Activated CD4-positive, alpha-beta T cell treated with anti-CD3 and anti-CD28 coated beads, Interleukin-2, amount 10 ng/mL, durations not matched to agents 7 days and 5 days (primary cell): ENCODE measurements around the gene SRGAP1. TPM values are rescaled to one million over a fixed set of nuclear protein-coding genes. Genes with fewer than 3 reads are reported as not detected.
"Not testable (repeated sequence)": the region's sequence is repeated elsewhere in the genome, so short reads cannot be mapped to it uniquely, and the experiment has no call there.

Source experiments
- CTCF ChIA-PET: fragments of 350-600 bp; sonication (Branson Sonifier 250); formaldehyde crosslinking; loops from one replicate; lab custom pipeline; 2021; ENCODE audit warnings: antibody characterized with exemption; lab: Charles Lee
- POLR2A ChIA-PET: fragments of 350-600 bp; sonication (Branson Sonifier 250); formaldehyde crosslinking; loops from one replicate; lab custom pipeline; 2021; ENCODE audit warnings: antibody characterized with exemption; lab: Charles Lee
- DNase-seq: peaks from one replicate; pipeline ENCODE4 v3.0.0-alpha.2; 2020
- H3K27ac Mint-ChIP-seq: one replicate; pipeline ENCODE4 v1.8.0; 2021; ENCODE audit warnings: mild to moderate bottlenecking, moderate library complexity, mixed read lengths
- H3K27me3 Mint-ChIP-seq: one replicate; pipeline ENCODE4 v1.8.0; 2021; ENCODE audit warnings: mixed read lengths
- H3K36me3 Mint-ChIP-seq: one replicate; pipeline ENCODE4 v1.8.0; 2021; ENCODE audit warnings: low read depth, mixed read lengths
- H3K4me1 Mint-ChIP-seq: one replicate; pipeline ENCODE4 v1.8.0; 2021; ENCODE audit warnings: mixed read lengths
- H3K4me3 Mint-ChIP-seq: one replicate; pipeline ENCODE4 v1.8.0; 2021; ENCODE audit warnings: mild to moderate bottlenecking, moderate library complexity, mixed read lengths
- H3K9me3 Mint-ChIP-seq: one replicate; pipeline ENCODE4 v1.8.0; 2021; ENCODE audit warnings: mixed read lengths
- total RNA-seq, 2 experiments: library from RNA; stranded (reverse); gene quantifications; one replicate each; pipeline ENCODE4 v1.2.3, GENCODE V29; 2021

Gene SRGAP1
- total RNA-seq, 2 experiments from 2014 or later: not detected

DNA sequence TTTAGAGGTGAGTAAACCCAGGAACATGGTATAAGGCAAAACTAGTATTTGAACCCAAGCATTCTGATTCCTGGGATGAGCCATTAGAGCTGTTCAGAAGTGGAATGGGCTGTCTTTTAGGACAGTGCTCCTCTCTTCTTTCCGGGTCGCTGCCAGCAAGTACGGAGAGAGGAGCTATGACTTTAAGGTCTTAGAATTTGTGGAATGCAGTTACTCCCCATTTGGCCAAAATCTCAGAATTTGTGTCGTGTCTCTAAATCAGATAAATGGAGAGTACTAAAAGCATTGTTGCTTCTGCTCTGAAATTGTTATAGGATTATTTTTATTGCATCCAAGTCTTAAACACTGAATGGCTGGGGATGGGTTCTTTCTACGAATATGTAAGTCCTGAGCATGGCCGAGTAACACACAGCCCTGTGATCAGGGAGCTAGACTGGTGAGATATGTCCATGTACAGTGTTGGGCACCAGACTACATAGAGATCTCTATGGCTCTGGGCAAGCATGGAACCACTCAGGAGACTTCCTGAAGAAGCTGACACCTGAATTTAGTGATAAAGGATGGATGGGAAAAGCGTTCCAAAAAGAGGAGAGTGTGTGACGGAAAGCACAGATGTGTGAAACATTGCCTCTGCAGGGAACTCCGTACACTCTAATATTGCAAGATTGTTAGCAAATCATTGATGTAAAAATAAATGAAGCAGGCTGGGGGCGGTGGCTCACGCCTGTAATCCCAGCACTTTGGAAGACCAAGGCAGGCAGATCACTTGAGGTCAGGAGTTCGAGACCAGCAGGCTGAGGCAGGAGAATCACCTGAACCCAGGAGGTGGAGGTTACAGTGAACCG lies 184.7 kb downstream of the SRGAP1 start:
- ChIA-PET CTCF (no interaction called here), POLR2A (no interaction called here)
- no peak for DNase-seq
- Mint-ChIP-seq H3K27ac (no peak overlapping the region), H3K4me1 (no peaks in the 10 kb centered on the region), H3K4me3 (no peak overlapping the region), H3K9me3 (no peaks in the 10 kb centered on the region), H3K36me3 (no peaks in the 10 kb centered on the region), H3K27me3 (peaks cover 2% of the 10 kb centered on the region)

DNA sequence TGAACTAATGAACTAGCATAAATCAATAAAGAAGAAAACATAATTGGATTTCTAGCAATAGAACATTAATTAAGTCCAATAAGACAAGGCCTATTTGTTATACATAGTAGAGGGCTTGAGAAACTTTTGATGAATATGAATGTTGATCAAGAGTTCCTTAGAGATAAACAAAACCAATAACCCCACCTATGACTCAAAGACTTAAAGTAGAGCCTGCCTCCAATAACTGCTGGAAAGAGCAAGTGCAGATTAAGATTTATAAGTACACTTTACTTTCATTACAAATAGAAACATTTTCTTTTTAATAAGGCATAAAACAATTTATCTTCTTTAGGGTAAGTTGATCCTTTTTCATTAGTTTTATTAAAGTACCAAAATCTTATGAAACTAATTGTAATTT lies 185.7 kb downstream of the SRGAP1 start:
- Mint-ChIP-seq H3K4me1 (no peaks in the 10 kb centered on the region), H3K4me3 (no peak overlapping the region), H3K27me3 (peaks cover 2% of the 10 kb centered on the region), H3K36me3 (no peaks in the 10 kb centered on the region), H3K27ac (no peak overlapping the region), H3K9me3 (no peaks in the 10 kb centered on the region)
- DNase-seq: no peak
- CTCF ChIA-PET: no interaction called here
- POLR2A ChIA-PET: no interaction called here

DNA sequence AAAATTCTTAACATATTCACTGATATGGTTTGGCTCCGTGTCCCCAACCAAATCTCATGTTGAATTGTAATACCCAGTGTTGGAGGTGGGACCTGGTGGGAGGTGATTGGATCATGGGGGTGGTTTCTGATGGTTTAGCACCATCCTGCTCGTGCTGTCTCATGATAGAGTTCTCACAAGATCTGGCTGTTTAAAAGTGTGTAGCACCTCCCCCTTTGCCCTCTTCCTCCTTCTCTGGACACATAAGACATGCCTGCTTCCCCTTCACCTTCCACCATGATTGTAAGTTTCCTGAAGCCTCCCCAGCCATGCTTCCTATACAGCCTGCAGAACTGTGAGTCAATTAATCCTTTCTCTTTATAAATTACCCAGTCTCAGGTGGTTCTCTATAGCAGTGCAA lies 189.6 kb downstream of the SRGAP1 start:
- H3K27me3 Mint-ChIP-seq, H3K36me3 Mint-ChIP-seq, H3K27ac Mint-ChIP-seq, CTCF ChIA-PET, H3K9me3 Mint-ChIP-seq, POLR2A ChIA-PET, H3K4me1 Mint-ChIP-seq, H3K4me3 Mint-ChIP-seq, DNase-seq: not testable (repeated sequence)

DNA sequence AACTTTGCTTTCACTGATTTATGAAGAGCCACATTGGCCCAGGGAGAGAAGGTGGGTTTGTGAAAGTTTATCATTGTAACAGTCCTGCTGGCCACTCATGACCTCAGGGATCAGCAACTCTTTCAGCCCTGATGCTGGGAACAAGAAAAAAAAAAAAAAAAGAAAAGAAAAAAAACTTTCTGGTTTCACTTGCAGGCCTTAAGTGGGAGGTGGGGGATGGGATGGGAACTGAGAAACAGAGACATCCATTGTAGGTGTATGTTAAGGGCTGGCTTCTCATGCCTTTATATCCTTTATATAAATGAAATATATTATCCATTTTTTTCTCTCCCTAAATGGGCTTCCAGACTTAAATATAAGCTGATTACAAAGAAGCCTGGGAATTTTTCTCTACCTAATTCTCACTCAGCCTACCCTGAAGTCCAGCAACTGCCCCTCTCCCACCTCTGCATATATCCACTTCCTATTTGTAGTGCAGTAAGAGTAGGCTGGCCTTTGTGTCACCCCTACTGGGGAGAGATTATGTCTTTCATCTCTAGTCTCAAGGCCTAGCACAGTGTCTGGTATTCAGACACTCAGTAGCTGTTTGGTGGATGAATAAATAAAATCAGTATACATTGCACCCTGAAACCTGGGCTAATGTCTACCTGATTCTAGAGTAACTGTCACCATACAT lies 190.5 kb downstream of the SRGAP1 start:
- H3K27ac Mint-ChIP-seq: no peak overlapping the region
- no peak overlapping the region for H3K4me3 Mint-ChIP-seq
- no peak for DNase-seq
- H3K27me3 Mint-ChIP-seq: no peaks in the 10 kb centered on the region
- POLR2A ChIA-PET: no interaction called here
- no peaks in the 10 kb centered on the region for H3K4me1 Mint-ChIP-seq
- H3K36me3 Mint-ChIP-seq: no peaks in the 10 kb centered on the region
- CTCF ChIA-PET: no interaction called here
- H3K9me3 Mint-ChIP-seq: no peaks in the 10 kb centered on the region

DNA sequence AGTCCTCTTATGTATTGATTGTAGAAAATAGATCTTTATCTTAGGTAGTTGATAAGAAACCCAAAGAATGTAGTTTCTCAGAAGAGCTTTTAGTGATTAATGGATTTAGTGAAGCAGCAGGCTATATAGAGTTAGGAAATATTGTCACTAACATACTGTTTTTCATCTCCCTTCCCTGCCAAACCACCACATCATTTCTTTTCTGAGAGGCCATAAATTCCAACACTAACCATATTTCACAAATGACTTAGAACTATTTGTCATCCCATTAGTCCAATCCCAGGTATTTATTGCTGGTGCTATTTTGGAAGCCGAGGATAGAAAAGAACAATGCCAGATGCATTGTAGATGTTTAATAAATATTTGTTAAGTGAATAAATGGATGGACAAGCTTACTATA lies 191.9 kb downstream of the SRGAP1 start:
- Mint-ChIP-seq H3K27ac (no peak overlapping the region), H3K9me3 (no peaks in the 10 kb centered on the region), H3K4me3 (no peak overlapping the region), H3K4me1 (no peaks in the 10 kb centered on the region), H3K27me3 (no peaks in the 10 kb centered on the region), H3K36me3 (no peaks in the 10 kb centered on the region)
- CTCF ChIA-PET: no interaction called here
- DNase-seq: no peak
- POLR2A ChIA-PET: no interaction called here

DNA sequence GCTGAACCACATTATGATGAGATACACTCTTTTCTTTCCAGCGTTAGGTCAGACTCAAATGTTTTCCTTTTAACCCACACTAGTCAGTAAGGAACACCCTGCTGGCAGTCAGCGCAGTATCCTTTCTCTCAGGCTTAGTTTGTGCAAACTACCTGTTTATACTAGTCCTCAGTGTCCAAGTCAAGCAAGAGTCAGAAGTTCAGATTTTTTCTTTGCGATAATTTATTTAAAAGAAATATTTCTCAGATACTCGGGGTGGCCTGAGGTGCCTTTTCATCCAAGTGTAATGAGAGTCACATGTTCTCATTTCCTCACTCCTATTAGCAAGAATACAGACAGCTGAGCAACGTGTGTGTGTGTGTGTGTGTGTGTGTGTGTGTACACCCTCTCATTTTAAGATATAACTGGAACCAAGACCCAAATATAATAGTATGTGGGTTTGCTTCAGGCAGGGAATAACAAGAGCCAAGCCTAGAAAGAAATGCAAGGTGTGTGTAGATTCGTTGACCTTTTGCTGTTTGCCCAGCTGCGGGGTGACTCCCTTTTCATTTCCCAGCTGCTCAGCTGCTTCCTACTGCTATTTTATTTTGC lies 194.9 kb downstream of the SRGAP1 start:
- POLR2A ChIA-PET: no interaction called here
- CTCF ChIA-PET: no interaction called here
- Mint-ChIP-seq H3K9me3 (no peaks in the 10 kb centered on the region), H3K27me3 (no peaks in the 10 kb centered on the region), H3K36me3 (no peaks in the 10 kb centered on the region), H3K27ac (no peak overlapping the region), H3K4me1 (no peaks in the 10 kb centered on the region), H3K4me3 (no peak overlapping the region)
- no peak for DNase-seq

DNA sequence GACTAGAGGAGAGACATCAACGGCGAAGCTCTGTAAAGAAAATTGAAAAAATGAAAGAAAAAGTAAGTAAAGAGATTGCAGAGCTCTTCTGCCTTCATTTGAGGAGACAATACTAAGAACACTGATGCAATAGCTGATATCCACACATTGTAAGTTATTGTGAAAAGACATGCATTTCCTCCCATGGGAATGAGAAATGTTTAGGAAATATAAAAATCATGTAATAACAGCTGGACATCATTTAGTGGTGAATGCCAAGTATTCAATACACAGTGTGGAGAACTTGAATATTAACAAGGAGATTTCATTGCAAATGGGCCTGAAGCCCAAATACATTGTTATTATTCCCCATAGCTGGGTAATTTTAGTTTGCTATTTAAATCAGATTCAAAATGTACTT lies 198.4 kb downstream of the SRGAP1 start:
- Mint-ChIP-seq H3K4me1 (no peaks in the 10 kb centered on the region), H3K27me3 (no peaks in the 10 kb centered on the region), H3K4me3 (no peak overlapping the region), H3K27ac (no peak overlapping the region), H3K36me3 (no peaks in the 10 kb centered on the region), H3K9me3 (no peaks in the 10 kb centered on the region)
- ChIA-PET POLR2A (no interaction called here), CTCF (no interaction called here)
- DNase-seq: no peak

DNA sequence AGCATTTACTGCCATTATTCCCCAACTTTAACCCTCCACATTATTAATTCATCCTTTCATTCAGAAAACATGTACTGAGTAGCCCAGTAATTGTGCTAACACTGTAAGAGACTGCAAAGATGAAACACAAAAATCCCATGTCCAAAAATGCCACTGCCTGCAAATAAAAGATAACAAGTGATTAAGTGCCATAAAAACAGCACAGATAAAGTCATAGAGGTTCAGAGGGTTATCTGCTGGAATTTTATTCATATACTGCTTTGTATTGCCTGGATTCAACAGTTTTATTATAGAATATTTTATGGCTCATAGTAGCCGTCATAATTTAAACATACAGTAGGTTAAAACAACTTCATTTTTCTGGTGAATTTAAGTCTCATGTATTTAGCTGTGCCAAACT lies 199.7 kb downstream of the SRGAP1 start:
- no peaks in the 10 kb centered on the region for H3K36me3 Mint-ChIP-seq
- DNase-seq: no peak
- ChIA-PET POLR2A (no interaction called here), CTCF (no interaction called here)
- H3K27ac Mint-ChIP-seq: no peak overlapping the region
- no peaks in the 10 kb centered on the region for H3K9me3 Mint-ChIP-seq
- H3K4me1 Mint-ChIP-seq: no peaks in the 10 kb centered on the region
- no peak overlapping the region for H3K4me3 Mint-ChIP-seq
- H3K27me3 Mint-ChIP-seq: no peaks in the 10 kb centered on the region

DNA sequence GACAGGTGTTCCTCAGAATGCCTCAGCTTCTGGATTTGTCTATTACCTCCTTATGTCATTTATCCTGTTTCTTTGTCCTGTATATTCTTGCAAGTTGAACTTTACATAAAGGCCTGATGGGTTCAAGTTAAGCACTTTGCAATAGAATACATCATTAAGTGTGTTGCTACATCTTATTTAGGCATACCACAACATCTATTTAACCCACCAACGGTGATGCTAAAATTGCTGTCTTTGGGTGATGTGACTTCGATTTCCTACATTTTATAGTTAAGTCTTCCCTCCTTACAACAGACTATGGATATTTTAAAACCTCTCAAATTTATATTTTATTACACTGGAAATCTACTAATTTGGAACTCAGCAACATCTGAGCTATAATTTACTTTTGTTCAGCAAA lies 206.6 kb downstream of the SRGAP1 start:
- H3K4me3 Mint-ChIP-seq: no peak overlapping the region
- CTCF ChIA-PET: interaction anchor here (0.8 kb wide), 1 partner anchor 29 kb away, joined by 3 read pairs; no protein-coding TSS in a partner anchor

DNA sequence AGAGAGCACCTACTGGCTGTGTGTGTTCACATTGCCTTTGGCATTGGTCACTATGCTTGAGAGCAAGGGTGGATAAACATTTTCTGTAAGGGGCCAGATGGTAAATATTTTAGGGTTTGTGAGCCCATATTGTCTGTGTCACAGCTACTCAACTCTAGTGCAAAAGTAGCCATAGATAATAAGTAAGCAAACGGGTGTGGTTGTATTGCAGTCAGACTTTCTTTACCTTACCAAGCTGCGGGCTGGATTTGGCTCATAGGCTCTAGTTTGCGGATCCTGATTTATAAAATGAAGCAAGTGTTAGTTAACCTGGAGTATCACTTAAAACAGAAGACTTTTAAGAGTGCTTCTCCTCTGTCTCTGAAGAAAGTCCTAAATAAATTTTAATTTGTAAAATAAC lies 208.6 kb downstream of the SRGAP1 start:
- CTCF ChIA-PET: no interaction called here
- Mint-ChIP-seq H3K27ac (no peak overlapping the region), H3K4me1 (no peaks in the 10 kb centered on the region), H3K36me3 (no peaks in the 10 kb centered on the region), H3K9me3 (no peaks in the 10 kb centered on the region), H3K4me3 (no peak overlapping the region), H3K27me3 (peaks cover 9% of the 10 kb centered on the region)
- POLR2A ChIA-PET: no interaction called here
- no peak for DNase-seq

More for the DNA sequence above, 206.6 kb downstream of the SRGAP1 start:
- no peak overlapping the region for H3K27ac Mint-ChIP-seq
- DNase-seq: no peak
- no peaks in the 10 kb centered on the region for H3K36me3 Mint-ChIP-seq
- POLR2A ChIA-PET: no interaction called here
- H3K4me1 Mint-ChIP-seq: no peaks in the 10 kb centered on the region
- H3K9me3 Mint-ChIP-seq: no peaks in the 10 kb centered on the region
- peaks cover 4% of the 10 kb centered on the region for H3K27me3 Mint-ChIP-seq

DNA sequence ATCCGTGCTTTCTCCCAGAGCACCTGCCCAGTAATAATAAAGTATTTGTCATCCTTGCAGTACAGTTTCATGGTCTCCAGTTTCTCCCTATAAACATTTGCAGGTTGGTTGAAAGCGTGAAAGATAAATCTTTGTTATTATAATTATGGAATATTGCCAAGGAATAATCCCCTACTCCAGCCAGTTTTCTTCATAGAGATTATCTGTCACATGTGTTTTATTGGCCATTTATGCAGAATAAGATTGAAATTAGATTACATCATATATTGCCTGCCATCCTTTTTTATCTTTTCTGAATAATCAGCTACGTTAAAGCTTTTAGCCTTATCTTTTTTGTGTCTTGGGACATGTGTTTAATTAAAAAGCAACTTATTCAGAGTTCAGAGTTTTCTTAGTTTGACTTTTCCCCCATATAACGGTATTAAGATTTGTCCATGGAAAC lies 209.6 kb downstream of the SRGAP1 start:
- CTCF ChIA-PET: no interaction called here

DNA sequence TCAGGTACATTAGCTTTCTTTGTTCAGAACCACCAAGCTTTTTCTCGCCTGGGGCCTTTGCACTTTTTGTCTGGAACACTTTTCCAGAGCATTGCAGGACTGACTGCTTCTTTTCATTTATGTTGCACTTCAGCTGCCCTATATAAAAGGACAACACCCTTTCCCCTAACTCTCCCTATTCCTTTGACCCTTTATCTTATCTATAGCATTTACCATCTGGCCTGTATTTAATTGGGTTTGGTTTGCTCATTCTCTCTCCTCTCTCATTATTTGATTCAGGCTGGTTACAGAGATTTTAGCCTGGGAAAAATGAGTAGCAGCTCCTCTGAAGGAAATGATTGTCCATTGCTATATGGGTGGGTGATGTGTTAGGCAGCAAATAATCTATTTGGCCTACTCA lies 212.2 kb downstream of the SRGAP1 start:
- no peak for DNase-seq
- CTCF ChIA-PET: no interaction called here
- Mint-ChIP-seq H3K4me3 (no peak overlapping the region), H3K27ac (no peak overlapping the region), H3K27me3 (peaks cover 18% of the 10 kb centered on the region), H3K4me1 (no peaks in the 10 kb centered on the region), H3K9me3 (no peaks in the 10 kb centered on the region), H3K36me3 (no peaks in the 10 kb centered on the region)
- POLR2A ChIA-PET: no interaction called here

More for the DNA sequence above, 209.6 kb downstream of the SRGAP1 start:
- Mint-ChIP-seq H3K27ac (no peak overlapping the region), H3K9me3 (no peaks in the 10 kb centered on the region), H3K27me3 (peaks cover 12% of the 10 kb centered on the region), H3K4me1 (no peaks in the 10 kb centered on the region), H3K4me3 (no peak overlapping the region), H3K36me3 (no peaks in the 10 kb centered on the region)
- no peak for DNase-seq
- POLR2A ChIA-PET: no interaction called here

DNA sequence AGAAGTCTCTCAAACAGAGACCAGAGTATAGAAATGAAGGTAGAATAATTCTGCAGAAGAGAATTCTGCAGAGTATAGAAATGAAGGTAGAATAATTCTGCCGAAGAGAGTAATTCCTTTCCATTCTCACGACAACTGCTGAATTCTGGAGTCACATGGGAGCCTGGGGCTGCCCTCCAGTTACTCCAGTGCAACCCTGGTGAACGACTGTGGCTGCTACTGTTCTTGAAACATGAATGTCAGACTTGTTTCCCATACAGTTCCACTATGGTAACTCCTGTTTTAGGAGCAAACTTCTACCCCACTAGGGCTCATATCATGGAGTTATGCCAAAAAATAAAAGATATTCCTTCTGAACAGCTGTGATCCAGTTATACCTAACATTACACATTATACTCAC lies 213.2 kb downstream of the SRGAP1 start:
- H3K9me3 Mint-ChIP-seq: no peaks in the 10 kb centered on the region
- no peak overlapping the region for H3K4me3 Mint-ChIP-seq
- DNase-seq: no peak
- peaks cover 20% of the 10 kb centered on the region for H3K27me3 Mint-ChIP-seq
- H3K4me1 Mint-ChIP-seq: no peaks in the 10 kb centered on the region
- POLR2A ChIA-PET: no interaction called here
- CTCF ChIA-PET: no interaction called here
- H3K36me3 Mint-ChIP-seq: no peaks in the 10 kb centered on the region
- H3K27ac Mint-ChIP-seq: no peak overlapping the region
